ENCODE measurements around the gene TMCC2. TPM values are rescaled to one million over a fixed set of nuclear protein-coding genes. Genes with fewer than 3 reads are reported as not detected.

TMCC2 gene
- total RNA-seq, 1 donor from 2014 or later: 13.4 TPM

DNA sequence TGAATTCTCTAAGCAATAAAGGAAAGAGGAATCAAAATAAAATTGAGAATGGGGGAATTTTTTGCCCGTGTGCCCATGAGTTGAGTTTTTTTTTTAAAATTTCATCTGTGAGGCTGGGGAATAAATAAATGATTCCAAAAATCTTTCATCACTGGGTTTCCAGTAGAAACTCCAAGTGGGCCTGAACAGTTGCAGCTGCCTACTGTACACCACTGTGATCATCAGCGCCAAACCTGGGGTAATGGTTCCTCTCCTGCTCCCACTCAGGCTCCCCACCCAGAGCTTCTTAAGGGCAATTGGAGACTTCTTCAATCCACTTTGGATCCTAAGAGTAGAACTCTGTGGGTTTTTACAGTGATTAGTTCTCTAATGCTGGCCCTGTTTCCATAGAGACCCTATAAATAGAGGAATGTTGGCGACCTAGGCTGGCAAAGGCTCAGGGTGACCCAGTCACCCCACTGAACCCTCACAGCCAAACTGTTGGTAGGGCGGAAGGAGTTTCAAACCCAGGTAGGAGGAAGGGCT is 9.3 kb downstream of the TMCC2 start:
- H3K4me3 Mint-ChIP-seq (ENCODE audit: low read depth): no peak overlapping the region
- intact Hi-C loops (cut with micrococcal nuclease): no loop called here
- no peak for DNase-seq (ENCODE audit: low spot score)
- H3K9me3 Mint-ChIP-seq: no peaks in the 10 kb centered on the region
- peaks cover 43% of the 10 kb centered on the region for H3K4me1 Mint-ChIP-seq (ENCODE audit: low read depth)
- H3K27me3 Mint-ChIP-seq (ENCODE audit: low read depth): no peaks in the 10 kb centered on the region
- peak overlapping the region; percentile 91 for H3K27ac Mint-ChIP-seq
- H3K36me3 Mint-ChIP-seq (ENCODE audit: low read depth): peaks cover under 1% of the 10 kb centered on the region

DNA sequence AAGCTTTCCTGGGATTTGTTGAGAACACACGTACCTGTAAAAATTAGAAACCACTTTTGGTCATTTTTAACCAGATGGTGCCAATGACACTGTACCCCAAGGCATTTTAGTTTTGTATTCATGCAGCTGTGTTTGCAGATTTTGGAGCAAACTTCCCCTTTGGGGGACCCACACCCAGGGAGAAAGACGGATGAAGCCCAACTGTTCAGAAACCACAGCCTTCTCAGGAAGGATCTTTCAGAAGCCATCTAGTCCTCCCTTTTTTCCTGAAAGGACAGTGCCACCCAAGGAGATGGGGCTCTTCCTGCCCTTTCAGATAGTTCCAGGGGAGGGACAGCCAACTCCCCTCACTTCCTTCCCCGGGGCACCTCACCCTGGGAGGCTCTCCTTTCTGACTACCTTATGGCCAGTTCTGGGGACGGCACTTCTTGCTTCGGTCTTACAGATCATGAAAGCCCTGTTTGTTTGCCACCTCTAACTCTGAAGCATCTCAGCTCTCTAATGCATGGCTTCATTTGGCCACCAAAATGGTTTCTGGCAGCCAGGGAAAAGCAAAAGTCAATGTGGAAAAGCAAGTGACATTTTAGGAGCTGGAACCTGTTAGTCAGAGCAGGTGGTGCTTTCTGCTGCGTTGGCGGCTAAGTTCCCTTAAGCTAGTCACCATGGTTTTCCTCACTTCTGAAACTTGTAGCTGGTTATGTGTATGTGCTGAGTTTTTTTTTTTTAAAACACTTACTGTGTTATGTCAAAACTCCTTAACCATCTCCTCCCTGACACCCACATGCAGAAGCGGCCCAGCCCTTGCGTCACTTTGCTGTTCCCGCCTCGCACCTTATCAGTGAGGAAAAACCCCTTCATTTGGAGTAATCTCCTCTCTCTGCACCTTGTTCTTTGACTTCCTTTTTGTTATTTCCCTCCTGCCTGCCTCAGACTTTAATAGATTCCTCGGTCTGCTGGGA is 10.1 kb downstream of the TMCC2 start:
- intact Hi-C loops (cut with micrococcal nuclease): loop anchor here (1.0 kb wide), 2 partner anchors 9 to 39 kb away; no protein-coding TSS in a partner anchor
- peak overlapping the region; percentile 43 for H3K4me3 Mint-ChIP-seq (ENCODE audit: low read depth)

DNA sequence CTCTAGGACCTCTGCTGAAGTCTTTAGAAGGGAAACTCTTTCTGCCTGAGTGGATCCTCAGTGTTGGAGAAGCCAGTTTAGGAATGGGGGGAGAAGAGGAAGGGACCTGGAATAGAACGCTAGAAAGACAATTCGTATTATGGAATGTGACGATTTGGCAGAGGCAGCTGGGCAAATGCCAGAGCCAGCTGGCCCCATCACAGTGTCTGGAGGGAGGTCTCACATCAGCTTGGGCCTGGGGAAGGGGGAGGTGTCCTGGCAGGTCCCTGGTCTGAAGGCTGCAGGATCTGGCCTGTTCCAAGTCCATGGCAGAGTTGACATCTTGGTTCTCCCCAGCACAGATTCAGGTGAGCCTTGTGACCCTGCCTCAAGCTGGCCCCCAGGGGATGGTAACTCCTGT is 11.3 kb downstream of the TMCC2 start:
- DNase-seq (ENCODE audit: low spot score): no peak
- Mint-ChIP-seq H3K27me3 (ENCODE audit: low read depth) (no peaks in the 10 kb centered on the region), H3K4me1 (ENCODE audit: low read depth) (peaks cover 29% of the 10 kb centered on the region), H3K27ac (peak overlapping the region; percentile 9), H3K9me3 (no peaks in the 10 kb centered on the region), H3K4me3 (ENCODE audit: low read depth) (no peak overlapping the region), H3K36me3 (ENCODE audit: low read depth) (peaks cover 8% of the 10 kb centered on the region)
- intact Hi-C loops (cut with micrococcal nuclease): no loop called here

More for the DNA sequence above, 10.1 kb downstream of the TMCC2 start:
- no peak for DNase-seq (ENCODE audit: low spot score)
- H3K9me3 Mint-ChIP-seq: no peaks in the 10 kb centered on the region
- H3K27ac Mint-ChIP-seq: peak overlapping the region; percentile 91
- H3K27me3 Mint-ChIP-seq (ENCODE audit: low read depth): no peaks in the 10 kb centered on the region
- H3K4me1 Mint-ChIP-seq (ENCODE audit: low read depth): peaks cover 38% of the 10 kb centered on the region
- H3K36me3 Mint-ChIP-seq (ENCODE audit: low read depth): peaks cover 8% of the 10 kb centered on the region

DNA sequence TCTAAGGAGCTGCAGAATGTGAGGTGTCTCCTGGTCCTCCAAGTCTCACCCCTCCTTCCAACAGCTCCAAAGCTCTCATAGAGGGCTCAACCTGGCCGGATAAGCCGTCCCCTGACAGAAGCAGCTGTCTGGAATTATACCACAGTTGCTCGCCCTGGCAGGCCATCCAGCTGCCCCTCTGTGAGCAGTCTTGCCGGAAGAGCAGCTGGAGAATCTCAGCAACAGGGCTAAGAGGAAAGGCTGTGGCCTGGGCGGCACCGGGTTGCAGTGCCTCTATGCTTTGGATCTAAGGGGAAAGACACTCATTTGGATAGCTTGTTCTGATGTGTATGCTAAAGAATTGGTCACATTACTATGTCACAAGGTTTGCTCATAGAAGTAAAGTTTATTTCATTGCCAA is 12.4 kb downstream of the TMCC2 start:
- H3K9me3 Mint-ChIP-seq: no peaks in the 10 kb centered on the region
- no peak overlapping the region for H3K4me3 Mint-ChIP-seq (ENCODE audit: low read depth)
- no peaks in the 10 kb centered on the region for H3K27me3 Mint-ChIP-seq (ENCODE audit: low read depth)
- H3K4me1 Mint-ChIP-seq (ENCODE audit: low read depth): peaks cover 29% of the 10 kb centered on the region
- no peak for DNase-seq (ENCODE audit: low spot score)
- peaks cover 8% of the 10 kb centered on the region for H3K36me3 Mint-ChIP-seq (ENCODE audit: low read depth)
- no peak overlapping the region for H3K27ac Mint-ChIP-seq
- intact Hi-C loops (cut with micrococcal nuclease): no loop called here

GRCh38 chr1:205240569-205240968 is 12.8 kb downstream of the TMCC2 start:
- Mint-ChIP-seq H3K4me3 (ENCODE audit: low read depth) (no peak overlapping the region), H3K4me1 (ENCODE audit: low read depth) (peaks cover 29% of the 10 kb centered on the region), H3K27ac (no peak overlapping the region), H3K9me3 (no peaks in the 10 kb centered on the region), H3K27me3 (ENCODE audit: low read depth) (no peaks in the 10 kb centered on the region), H3K36me3 (ENCODE audit: low read depth) (peaks cover 8% of the 10 kb centered on the region)
- intact Hi-C loops (cut with micrococcal nuclease): no loop called here
- DNase-seq (ENCODE audit: low spot score): no peak

- H3K36me3 Mint-ChIP-seq (ENCODE audit: low read depth): peaks cover 8% of the 10 kb centered on the region
These were observed 13.8 kb downstream of the TMCC2 start for GRCh38 chr1:205241366-205242030.

DNA sequence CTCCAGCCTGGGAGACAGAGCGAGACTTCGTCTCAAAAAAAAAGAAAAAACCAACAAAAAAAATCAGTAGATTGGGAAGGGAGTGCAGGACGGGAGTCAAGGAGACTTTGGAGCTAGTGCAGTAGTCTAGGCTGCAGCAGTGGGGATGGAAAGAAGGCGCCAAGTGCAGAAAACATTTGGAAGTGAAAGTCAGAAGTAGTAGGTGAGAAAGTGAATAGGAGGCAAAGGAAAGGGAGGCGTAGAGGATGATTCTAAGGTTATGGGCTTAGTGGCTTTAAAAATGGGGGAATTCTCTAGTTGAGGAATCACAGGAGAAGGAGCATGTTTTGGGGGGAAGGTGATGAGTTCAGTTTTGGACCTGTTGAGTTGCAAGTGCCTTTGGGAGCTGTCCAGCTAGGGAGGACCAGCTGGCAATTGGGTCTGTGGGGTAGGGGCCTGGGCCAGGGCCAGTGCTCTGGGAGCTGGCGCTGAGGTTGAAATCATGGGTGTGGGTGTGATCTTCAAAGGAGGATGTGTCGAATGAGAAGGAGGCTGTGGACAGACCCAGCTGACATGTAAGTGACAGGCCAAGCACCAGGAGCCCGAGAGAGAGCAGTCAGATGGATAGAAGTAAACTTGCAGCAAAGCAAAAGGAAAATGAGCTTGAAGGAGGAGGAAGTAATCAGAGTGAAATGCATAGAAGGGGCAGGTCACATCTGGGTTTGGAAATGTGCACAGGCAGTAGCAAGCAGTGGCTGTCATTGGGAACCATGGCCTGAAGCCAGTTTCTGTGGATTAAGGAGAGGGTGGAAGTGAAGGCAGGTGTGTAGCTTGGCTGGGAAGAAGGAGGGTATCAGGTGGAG is 15.8 kb downstream of the TMCC2 start:
- peaks cover 8% of the 10 kb centered on the region for H3K36me3 Mint-ChIP-seq (ENCODE audit: low read depth)
- no peaks in the 10 kb centered on the region for H3K27me3 Mint-ChIP-seq (ENCODE audit: low read depth)
- H3K9me3 Mint-ChIP-seq: no peaks in the 10 kb centered on the region
- H3K27ac Mint-ChIP-seq: no peak overlapping the region
- no peak for DNase-seq (ENCODE audit: low spot score)
- H3K4me3 Mint-ChIP-seq (ENCODE audit: low read depth): no peak overlapping the region
- intact Hi-C loops (cut with micrococcal nuclease): no loop called here
- H3K4me1 Mint-ChIP-seq (ENCODE audit: low read depth): peaks cover 23% of the 10 kb centered on the region

More at GRCh38 chr1:205241366-205242030, 13.8 kb downstream of the TMCC2 start:
- intact Hi-C loops (cut with micrococcal nuclease): no loop called here
- Mint-ChIP-seq H3K27me3 (ENCODE audit: low read depth) (no peaks in the 10 kb centered on the region), H3K27ac (no peak overlapping the region), H3K4me1 (ENCODE audit: low read depth) (peaks cover 32% of the 10 kb centered on the region), H3K4me3 (ENCODE audit: low read depth) (no peak overlapping the region), H3K9me3 (no peaks in the 10 kb centered on the region)
- no peak for DNase-seq (ENCODE audit: low spot score)

DNA sequence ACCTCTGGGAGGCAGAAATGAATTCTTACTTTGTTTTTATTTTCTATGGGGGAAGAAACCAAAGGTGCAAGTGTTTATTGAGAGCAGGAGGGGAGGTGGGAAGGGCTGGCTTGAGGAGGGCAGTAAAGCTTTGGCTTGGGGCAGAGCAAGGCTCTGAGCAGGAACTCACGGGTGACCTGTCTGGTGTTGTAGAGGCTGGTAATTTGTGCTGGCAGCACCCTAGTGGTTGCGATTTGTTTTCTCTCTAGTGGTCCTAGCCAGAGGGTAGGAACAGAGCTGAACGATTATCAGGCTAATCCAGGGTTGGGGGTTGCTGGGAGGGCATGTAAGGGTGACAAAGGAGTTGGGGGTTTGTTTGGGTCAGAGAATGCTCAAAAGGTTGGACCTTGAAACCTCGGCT is 16.6 kb downstream of the TMCC2 start:
- no peak overlapping the region for H3K27ac Mint-ChIP-seq
- H3K27me3 Mint-ChIP-seq (ENCODE audit: low read depth): no peaks in the 10 kb centered on the region
- intact Hi-C loops (cut with micrococcal nuclease): no loop called here
- no peak overlapping the region for H3K4me3 Mint-ChIP-seq (ENCODE audit: low read depth)
- H3K9me3 Mint-ChIP-seq: no peaks in the 10 kb centered on the region
- peaks cover 18% of the 10 kb centered on the region for H3K4me1 Mint-ChIP-seq (ENCODE audit: low read depth)
- H3K36me3 Mint-ChIP-seq (ENCODE audit: low read depth): peaks cover 8% of the 10 kb centered on the region
- DNase-seq (ENCODE audit: low spot score): no peak

GRCh38 chr1:205245096-205245495 is 17.4 kb downstream of the TMCC2 start:
- peaks cover 18% of the 10 kb centered on the region for H3K4me1 Mint-ChIP-seq (ENCODE audit: low read depth)
- no peaks in the 10 kb centered on the region for H3K9me3 Mint-ChIP-seq
- no peak overlapping the region for H3K4me3 Mint-ChIP-seq (ENCODE audit: low read depth)
- DNase-seq (ENCODE audit: low spot score): no peak
- no peak overlapping the region for H3K27ac Mint-ChIP-seq
- intact Hi-C loops (cut with micrococcal nuclease): no loop called here
- H3K27me3 Mint-ChIP-seq (ENCODE audit: low read depth): no peaks in the 10 kb centered on the region
- H3K36me3 Mint-ChIP-seq (ENCODE audit: low read depth): peaks cover 8% of the 10 kb centered on the region

GRCh38 chr1:205246351-205247119 is 18.8 kb downstream of the TMCC2 start:
- intact Hi-C loops (cut with micrococcal nuclease): loop anchor here (2.0 kb wide), 1 partner anchor 18 kb away; no protein-coding TSS in a partner anchor
- H3K4me3 Mint-ChIP-seq (ENCODE audit: low read depth): no peak overlapping the region

GRCh38 chr1:205247130-205247921 is 19.6 kb downstream of the TMCC2 start:
- Mint-ChIP-seq H3K4me1 (ENCODE audit: low read depth) (peaks cover 18% of the 10 kb centered on the region), H3K27ac (peak overlapping the region; percentile 14), H3K36me3 (ENCODE audit: low read depth) (peaks cover 5% of the 10 kb centered on the region), H3K4me3 (ENCODE audit: low read depth) (no peak overlapping the region), H3K9me3 (no peaks in the 10 kb centered on the region), H3K27me3 (ENCODE audit: low read depth) (no peaks in the 10 kb centered on the region)
- intact Hi-C loops (cut with micrococcal nuclease): loop anchor here (2.0 kb wide), 1 partner anchor 19 kb away; no protein-coding TSS in a partner anchor
- DNase-seq (ENCODE audit: low spot score): no peak

More at GRCh38 chr1:205246351-205247119, 18.8 kb downstream of the TMCC2 start:
- Mint-ChIP-seq H3K4me1 (ENCODE audit: low read depth) (peaks cover 18% of the 10 kb centered on the region), H3K27me3 (ENCODE audit: low read depth) (no peaks in the 10 kb centered on the region), H3K9me3 (no peaks in the 10 kb centered on the region), H3K27ac (no peak overlapping the region), H3K36me3 (ENCODE audit: low read depth) (peaks cover 8% of the 10 kb centered on the region)
- DNase-seq (ENCODE audit: low spot score): no peak

Measured in activated T-helper 2 cell treated with anti-CD3 and anti-CD28 coated beads, Interferon-gamma antibody, Interleukin-2, Interleukin-4, amounts not matched to agents 10 μg/mL and 5 μg/mL and 100 μg/mL, durations not matched to agents 14 hours and 24 hours and 36 hours (primary cell).